Islet precursor cell (in vitro differentiated cells): ENCODE measurements around the gene CSNK1G2.

Source experiments
- DNase-seq: peaks from one replicate; pipeline ENCODE4 v3.0.0-alpha.2; 2018

CSNK1G2 gene

GRCh38 chr19:1920644-1921043, 20.3 kb upstream of the CSNK1G2 start:
- no peak for DNase-seq

GRCh38 chr19:1921326-1921725, 19.6 kb upstream of the CSNK1G2 start:
- no peak for DNase-seq

- no peak for DNase-seq
Observed at GRCh38 chr19:1921825-1922224, 19.1 kb upstream of the CSNK1G2 start.

GRCh38 chr19:1922803-1923202, 18.2 kb upstream of the CSNK1G2 start:
- DNase-seq, result no peak

GRCh38 chr19:1923319-1923718, 17.7 kb upstream of the CSNK1G2 start:
- DNase-seq, result no peak

- peak; percentile 48 for DNase-seq
Observed at GRCh38 chr19:1924320-1924961, 16.5 kb upstream of the CSNK1G2 start.

GRCh38 chr19:1925544-1925943, 15.4 kb upstream of the CSNK1G2 start:
- DNase-seq, result no peak

- peak; percentile 89 for DNase-seq
Observed at GRCh38 chr19:1929021-1929742, 11.8 kb upstream of the CSNK1G2 start.

GRCh38 chr19:1931445-1931844, 9.5 kb upstream of the CSNK1G2 start:
- no peak for DNase-seq

GRCh38 chr19:1932395-1932794, 8.6 kb upstream of the CSNK1G2 start:
- DNase-seq, result no peak

- DNase-seq, result no peak
Observed at GRCh38 chr19:1933244-1933643, 7.7 kb upstream of the CSNK1G2 start.

- DNase-seq, result no peak
Observed at GRCh38 chr19:1933942-1934341, 7.0 kb upstream of the CSNK1G2 start.

- DNase-seq, result no peak
Observed at GRCh38 chr19:1935484-1936208, 5.3 kb upstream of the CSNK1G2 start.

GRCh38 chr19:1936430-1936829, 4.5 kb upstream of the CSNK1G2 start:
- DNase-seq, result no peak

GRCh38 chr19:1936916-1937610, 3.9 kb upstream of the CSNK1G2 start:
- DNase-seq, result no peak

GRCh38 chr19:1938071-1938470, 2.9 kb upstream of the CSNK1G2 start:
- DNase-seq, result no peak

- DNase-seq, result peak; percentile 95
Observed at GRCh38 chr19:1942078-1942933, 1.3 kb downstream of the CSNK1G2 start.

GRCh38 chr19:1942934-1943555, 2.1 kb downstream of the CSNK1G2 start:
- DNase-seq, result no peak

- DNase-seq, result no peak
Observed at GRCh38 chr19:1943661-1944087, 2.7 kb downstream of the CSNK1G2 start.

GRCh38 chr19:1944088-1944915, 3.3 kb downstream of the CSNK1G2 start:
- no peak for DNase-seq
